ENCODE data around the gene P4HA1. TPM values are rescaled to one million over a fixed set of nuclear protein-coding genes. Genes with fewer than 3 reads are reported as not detected.

Gene P4HA1
- total RNA-seq, 1 experiment from 2014 or later: 58.5 TPM

DNA sequence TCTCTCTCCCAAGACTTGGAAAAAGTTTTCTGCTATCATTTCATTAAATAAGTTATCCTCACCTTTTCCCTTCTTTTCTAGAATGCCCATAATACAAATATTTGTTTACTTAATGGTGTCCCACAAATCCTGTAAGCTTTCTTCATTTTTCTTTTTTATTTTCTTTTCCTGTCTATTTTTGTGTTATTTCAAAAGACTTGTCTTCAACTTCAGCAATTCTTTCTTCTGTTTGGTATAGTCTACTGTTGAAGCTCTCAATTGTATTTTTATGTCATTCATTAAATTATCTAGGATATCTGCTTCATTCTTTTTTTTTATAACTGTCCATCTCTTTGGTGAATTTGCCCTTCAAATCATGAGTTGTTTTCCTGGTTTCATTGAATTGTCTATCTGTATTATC lies 117.0 kb downstream of the P4HA1 start:
- Histone ChIP-seq H3K9me3 (ENCODE audit: control insufficient read depth, insufficient read depth, low read depth, low read length) (peaks cover 19% of the 10 kb centered on the region; the same call in 1 of the 2 replicates), H3K27ac (ENCODE audit: low read length) (no peak overlapping the region), H3K36me3 (ENCODE audit: control insufficient read depth, insufficient read depth, low read length) (no peaks in the 10 kb centered on the region), H3K4me1 (ENCODE audit: control insufficient read depth, insufficient read depth, low read length) (no peaks in the 10 kb centered on the region), H3K27me3 (ENCODE audit: control insufficient read depth, insufficient read depth, low read length) (no peaks in the 10 kb centered on the region), H3K4me3 (ENCODE audit: low read depth in 2 of 2, low read length in 2 of 2) (no peak overlapping the region)
- ATAC-seq (no peak), DNase-seq (ENCODE audit: low read depth, low spot score) (no peak)
- POLR2A ChIA-PET: no interaction called here
- in situ Hi-C loops (cut with HindIII; ENCODE audit: low pct_unique_long_range_greater_than_20kb, low sequenced_read_pairs) (no loop called here), intact Hi-C loops (cut with micrococcal nuclease; ENCODE audit: unreplicated experiment) (no loop called here)
- no TSS peak for BruUV-seq (replicated peaks)
- TF ChIP-seq TCF7L2 (IDR thresholded peaks at IDR 0.05; ENCODE audit: low read depth, low read length): no peak
- no peak for TF ChIP-seq SIN3A (IDR thresholded peaks at IDR 0.05; ENCODE audit: borderline replicate concordance, insufficient read depth, low read depth, low read length)
- TF ChIP-seq REST (IDR thresholded peaks at IDR 0.05; ENCODE audit: insufficient read depth in 1 of 2, low read depth in 2 of 2, low read length in 1 of 2): no peak
- TF ChIP-seq POLR2AphosphoS5 (IDR thresholded peaks at IDR 0.05; ENCODE audit: low read depth, low read length): no peak
- TF ChIP-seq, protein P1, sequence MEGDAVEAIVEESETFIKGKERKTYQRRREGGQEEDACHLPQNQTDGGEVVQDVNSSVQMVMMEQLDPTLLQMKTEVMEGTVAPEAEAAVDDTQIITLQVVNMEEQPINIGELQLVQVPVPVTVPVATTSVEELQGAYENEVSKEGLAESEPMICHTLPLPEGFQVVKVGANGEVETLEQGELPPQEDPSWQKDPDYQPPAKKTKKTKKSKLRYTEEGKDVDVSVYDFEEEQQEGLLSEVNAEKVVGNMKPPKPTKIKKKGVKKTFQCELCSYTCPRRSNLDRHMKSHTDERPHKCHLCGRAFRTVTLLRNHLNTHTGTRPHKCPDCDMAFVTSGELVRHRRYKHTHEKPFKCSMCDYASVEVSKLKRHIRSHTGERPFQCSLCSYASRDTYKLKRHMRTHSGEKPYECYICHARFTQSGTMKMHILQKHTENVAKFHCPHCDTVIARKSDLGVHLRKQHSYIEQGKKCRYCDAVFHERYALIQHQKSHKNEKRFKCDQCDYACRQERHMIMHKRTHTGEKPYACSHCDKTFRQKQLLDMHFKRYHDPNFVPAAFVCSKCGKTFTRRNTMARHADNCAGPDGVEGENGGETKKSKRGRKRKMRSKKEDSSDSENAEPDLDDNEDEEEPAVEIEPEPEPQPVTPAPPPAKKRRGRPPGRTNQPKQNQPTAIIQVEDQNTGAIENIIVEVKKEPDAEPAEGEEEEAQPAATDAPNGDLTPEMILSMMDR (IDR thresholded peaks at IDR 0.05): no peak
- CTCF ChIA-PET: interaction anchor here (0.7 kb wide), 2 partner anchors 74 to 123 kb away, joined by 3 to 4 read pairs; no protein-coding TSS in a partner anchor

GRCh38 chr10:72976886-72977285 lies 119.8 kb downstream of the P4HA1 start:
- H3K27ac ChIP-seq (ENCODE audit: low read length): no peak overlapping the region
- no TSS peak for BruUV-seq (replicated peaks)
- ATAC-seq (no peak), DNase-seq (ENCODE audit: low read depth, low spot score) (no peak)
- no peaks in the 10 kb centered on the region for H3K36me3 ChIP-seq (ENCODE audit: control insufficient read depth, insufficient read depth, low read length)
- intact Hi-C loops (cut with micrococcal nuclease; ENCODE audit: unreplicated experiment) (no loop called here), in situ Hi-C loops (cut with HindIII; ENCODE audit: low pct_unique_long_range_greater_than_20kb, low sequenced_read_pairs) (no loop called here)
- CTCF ChIA-PET: no interaction called here
- H3K27me3 ChIP-seq (ENCODE audit: control insufficient read depth, insufficient read depth, low read length): no peaks in the 10 kb centered on the region
- TF ChIP-seq SIN3A (IDR thresholded peaks at IDR 0.05; ENCODE audit: borderline replicate concordance, insufficient read depth, low read depth, low read length): no peak
- no peak for TF ChIP-seq POLR2AphosphoS5 (IDR thresholded peaks at IDR 0.05; ENCODE audit: low read depth, low read length)
- TF ChIP-seq, protein P1 (IDR thresholded peaks at IDR 0.05): no peak
- TF ChIP-seq TCF7L2 (IDR thresholded peaks at IDR 0.05; ENCODE audit: low read depth, low read length): no peak
- TF ChIP-seq REST (IDR thresholded peaks at IDR 0.05; ENCODE audit: insufficient read depth in 1 of 2, low read depth in 2 of 2, low read length in 1 of 2): no peak
- H3K4me1 ChIP-seq (ENCODE audit: control insufficient read depth, insufficient read depth, low read length): no peaks in the 10 kb centered on the region
- H3K9me3 ChIP-seq (ENCODE audit: control insufficient read depth, insufficient read depth, low read depth, low read length): peaks cover 19% of the 10 kb centered on the region; the same call in 1 of the 2 replicates
- H3K4me3 ChIP-seq (ENCODE audit: low read depth in 2 of 2, low read length in 2 of 2): no peak overlapping the region
- POLR2A ChIA-PET: interaction anchor here (0.6 kb wide), 1 partner anchor 11 kb away, joined by 7 read pairs; no protein-coding TSS in a partner anchor
